HG02852 (cell line): ENCODE results near the gene RAD51B.

ENCODE experiments used
- ATAC-seq: cut with Tn5 transposase; IDR thresholded peaks from one replicate; pipeline ENCODE4 v1.9.1; 2021; ENCODE audit warnings: mild to moderate bottlenecking, moderate library complexity; ENCODE audit not compliant: unreplicated experiment

RAD51B gene

GRCh38 chr14:68228656-68229055, 409.1 kb downstream of the RAD51B start:
- ATAC-seq = no peak

- no peak for ATAC-seq
Measured at GRCh38 chr14:68229423-68230100, 410.0 kb downstream of the RAD51B start.

- no peak for ATAC-seq
Measured at GRCh38 chr14:68230202-68230949, 410.8 kb downstream of the RAD51B start.

DNA sequence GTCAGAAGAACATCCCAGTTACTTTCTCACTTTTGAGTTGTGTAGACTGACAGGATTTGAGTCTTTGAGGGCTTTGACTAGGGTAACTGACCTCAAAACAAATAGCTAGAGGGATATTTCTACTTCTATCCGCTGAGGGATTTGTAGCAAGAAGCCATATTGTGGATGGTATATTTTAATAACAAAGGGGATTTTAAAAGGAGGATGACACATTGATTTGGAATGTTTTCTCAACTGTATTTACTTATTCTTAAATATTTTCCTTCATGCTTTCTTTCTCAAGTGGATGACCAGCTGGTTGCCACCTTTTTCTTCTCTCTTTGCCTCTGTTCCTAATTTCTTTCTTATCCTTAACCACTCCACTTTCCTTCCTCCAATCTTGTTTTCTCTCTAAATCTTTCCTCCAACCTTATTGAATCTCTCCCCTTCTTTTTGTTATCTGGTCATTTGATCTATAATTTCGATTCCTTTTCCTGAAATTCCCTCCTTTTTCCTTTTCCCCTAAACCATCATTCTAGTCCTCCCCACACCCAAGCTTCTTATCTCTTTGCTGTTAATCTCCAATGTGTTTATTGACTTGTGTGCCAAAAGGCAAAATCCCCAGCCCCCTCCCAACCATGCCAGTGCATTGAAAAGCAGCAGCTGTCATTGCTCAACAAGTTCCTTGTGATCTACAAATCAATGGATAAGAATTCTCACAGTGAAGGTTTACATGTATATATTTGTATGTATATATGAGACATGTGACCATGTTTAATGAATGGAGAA, 411.6 kb downstream of the RAD51B start:
- ATAC-seq = no peak

DNA sequence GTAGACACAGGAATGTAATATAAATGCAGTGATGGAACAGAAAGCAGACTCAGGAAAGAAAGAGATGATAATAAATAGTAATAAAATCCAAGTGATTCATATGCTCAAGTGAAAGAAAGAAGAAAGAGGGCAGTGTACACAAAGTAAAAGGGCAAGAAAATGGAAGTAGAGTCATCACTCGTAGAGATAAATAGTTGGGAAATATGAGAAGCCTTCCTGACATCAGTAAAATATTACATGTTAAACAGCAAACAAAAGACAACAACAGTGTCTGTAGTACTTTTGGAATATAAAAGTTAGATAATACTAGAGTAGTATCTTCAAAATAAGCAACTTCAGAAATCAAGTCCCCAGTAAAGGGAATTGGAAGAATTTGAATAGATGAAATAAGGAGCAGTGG, 412.3 kb downstream of the RAD51B start:
- no peak for ATAC-seq

DNA sequence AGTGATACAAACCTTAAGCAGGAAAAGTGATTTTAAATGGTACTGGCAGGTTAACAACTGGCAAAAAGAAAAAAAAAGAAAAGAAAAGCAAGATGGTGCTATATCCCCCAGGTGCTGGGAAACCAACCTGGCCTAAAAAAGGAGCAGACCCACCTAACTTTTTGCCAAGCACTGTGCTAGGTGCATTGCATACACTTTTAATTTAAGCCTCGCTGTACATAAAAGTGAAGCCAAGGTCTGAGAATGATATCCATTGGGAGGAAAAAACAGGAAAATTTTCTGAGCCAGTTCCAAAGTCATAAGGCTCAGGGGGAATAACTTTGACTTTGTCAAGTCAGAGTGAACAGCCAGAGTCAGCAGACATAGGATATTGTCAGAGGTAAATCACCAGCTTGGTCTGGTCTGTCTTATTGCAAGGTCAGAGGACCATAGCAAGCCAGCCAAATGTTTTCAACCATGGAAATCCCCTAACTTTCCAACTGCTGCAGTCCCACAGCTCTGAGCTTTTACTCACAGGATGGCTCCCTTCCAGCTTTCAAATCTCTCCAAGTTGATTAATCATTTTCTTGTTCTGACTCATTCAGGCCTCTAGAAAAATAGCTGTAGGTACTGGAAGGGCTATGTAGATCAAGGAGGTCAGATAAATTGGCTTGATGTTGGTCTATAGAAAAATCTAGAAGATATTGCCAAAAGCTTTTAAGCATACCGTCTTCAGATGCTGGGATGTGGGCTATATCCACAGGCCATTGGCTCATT, 412.9 kb downstream of the RAD51B start:
- ATAC-seq = peak; percentile 94

- ATAC-seq = no peak
Measured at GRCh38 chr14:68233101-68233784, 413.7 kb downstream of the RAD51B start.

DNA sequence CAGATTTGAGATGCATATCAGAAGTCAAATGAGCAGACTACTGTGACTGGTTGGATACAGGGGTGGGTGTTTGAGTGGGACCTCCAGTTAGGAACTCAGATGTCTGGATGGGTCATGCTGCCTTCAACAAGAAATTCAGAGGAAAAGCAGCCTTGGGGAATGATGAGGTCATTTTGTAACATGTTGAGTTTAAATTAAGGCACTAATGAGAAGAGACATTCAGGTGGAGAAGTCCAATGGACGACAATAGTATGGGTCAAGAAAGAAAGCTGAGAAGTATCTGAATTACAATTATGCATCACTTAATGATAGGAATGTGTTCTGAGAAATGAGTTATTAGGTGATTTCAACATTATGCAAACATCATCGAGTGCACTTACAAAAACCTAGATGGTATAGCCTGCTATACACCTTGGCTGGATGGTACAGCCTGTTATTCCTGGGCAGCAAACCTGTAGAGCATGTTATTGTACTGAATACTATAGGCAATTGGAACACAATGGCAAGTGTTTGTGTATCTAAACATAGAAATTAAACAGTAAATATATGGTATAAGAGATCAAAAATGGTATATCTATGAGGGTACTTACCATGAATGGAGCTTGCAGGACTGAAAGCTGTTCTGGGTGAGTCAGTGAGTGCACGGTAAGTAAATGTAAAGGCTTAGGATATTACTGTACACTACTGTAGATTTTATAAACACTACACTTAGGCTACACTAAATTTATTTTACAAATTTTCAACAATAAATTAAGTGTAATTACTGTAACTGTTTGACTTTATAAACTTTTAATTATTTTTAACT, 414.7 kb downstream of the RAD51B start:
- no peak for ATAC-seq

- ATAC-seq = no peak
Measured at GRCh38 chr14:68235011-68235410, 415.4 kb downstream of the RAD51B start.

DNA sequence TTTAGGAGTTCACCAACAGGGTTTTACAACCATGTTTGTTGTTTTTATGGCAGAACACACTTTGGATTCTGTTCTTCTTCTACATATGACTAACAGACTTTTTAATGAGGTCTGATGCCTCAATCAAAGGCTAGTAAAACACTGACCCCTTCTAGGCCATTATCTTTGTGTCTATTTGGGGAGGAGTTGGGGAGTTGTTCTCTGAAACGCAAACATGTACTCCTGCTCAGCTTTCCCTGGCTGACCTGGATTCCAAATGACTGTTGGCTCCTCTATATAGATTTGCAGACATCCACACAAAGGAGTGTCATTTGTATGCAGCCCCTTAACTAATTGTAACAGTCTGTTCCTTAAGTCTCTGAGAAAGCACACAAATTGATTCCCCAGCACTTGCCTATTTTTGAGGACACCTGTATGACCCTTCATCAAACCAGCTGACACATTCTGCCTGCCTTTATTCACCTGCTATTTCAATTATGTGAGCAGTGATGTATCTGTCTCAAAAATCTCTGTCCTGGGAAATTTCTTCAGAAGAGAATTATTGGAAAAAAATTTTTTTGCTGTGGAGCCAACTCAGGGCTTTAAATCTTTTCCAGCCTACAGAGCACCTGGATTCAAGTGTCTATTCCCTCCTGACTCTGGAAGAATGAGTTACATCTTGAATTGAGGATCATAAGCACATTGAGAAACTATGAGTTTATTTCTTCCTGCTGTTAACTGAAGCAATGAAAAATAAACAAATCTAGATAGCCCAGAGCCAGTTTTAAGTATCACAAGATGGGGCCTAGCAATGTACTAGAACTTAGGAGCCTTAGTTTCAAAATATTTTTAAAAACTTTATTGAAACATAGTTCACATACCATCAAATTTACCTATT, 417.2 kb downstream of the RAD51B start:
- no peak for ATAC-seq

DNA sequence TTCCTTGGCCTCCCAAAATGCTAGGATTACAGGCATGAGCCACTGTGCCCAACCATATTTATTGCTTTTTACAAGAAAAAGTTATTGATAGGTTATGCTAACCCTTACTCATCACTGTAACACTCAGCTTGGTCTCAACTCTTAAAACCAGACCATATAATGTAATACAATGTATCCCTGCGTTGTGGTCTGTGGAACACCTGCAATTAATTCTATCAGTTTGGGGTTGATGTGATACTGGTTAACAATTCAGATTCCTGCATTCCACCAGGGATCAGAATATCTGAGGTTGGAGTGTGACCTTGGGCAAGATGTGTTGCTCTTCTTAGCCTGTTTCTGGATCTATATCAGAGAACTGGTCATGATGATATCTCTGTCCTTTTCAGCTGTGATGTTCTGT, 419.0 kb downstream of the RAD51B start:
- ATAC-seq = no peak

DNA sequence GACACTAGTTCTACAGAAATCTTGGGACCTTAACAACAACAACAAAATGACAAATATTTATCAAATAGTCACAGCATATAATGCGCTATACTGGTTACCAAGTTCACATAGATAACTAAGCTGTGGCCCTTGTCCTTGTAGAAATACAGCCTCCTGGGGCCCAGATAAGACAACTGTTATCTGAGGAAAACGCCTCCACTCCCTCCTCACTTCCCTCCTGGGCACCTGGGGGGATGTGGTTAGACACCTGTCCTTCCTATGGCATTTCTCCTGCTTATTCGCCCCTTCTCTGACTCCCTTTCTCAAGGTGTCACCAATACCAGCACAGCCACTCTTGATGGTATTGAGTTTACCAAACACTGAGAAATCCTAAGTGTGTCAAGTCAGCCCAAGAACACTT, 419.4 kb downstream of the RAD51B start:
- no peak for ATAC-seq

DNA sequence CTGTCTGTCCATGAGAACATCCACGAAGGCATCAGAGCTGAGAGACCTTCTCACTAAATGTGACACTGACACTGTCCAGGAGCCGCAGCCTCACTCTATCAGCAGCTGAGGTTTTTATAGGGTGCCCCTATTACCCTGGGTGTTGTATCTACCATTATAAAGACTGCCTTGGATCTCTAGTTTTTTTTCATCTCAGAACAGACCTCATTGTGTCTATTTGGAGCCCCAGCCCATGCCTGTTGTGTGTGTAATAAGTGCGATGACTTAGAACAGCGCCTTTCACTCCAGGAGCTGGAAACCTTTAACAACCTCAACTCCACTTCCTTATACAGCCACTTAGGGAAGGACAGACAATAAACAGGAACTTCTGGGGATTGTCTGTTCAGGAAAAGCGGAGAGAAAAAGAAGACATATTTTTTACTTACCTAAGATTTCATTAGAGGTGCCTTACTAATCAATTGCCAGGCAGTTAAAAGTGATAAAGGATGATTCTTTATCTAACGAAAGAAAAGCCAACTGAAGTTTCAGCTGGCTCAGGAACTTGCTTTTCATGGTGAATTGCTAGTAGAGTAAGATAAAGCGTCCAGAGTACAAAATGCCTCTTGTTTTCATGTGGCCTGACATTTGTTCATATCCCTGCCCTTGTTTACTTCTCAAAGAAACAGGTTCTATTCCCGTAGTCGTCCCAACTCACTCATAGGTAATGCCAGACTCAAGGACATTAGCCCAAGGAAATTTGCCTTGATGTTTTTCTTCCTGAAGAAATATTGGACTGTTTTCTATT, 420.6 kb downstream of the RAD51B start:
- no peak for ATAC-seq

- no peak for ATAC-seq
Measured at GRCh38 chr14:68241862-68242487, 422.4 kb downstream of the RAD51B start.

DNA sequence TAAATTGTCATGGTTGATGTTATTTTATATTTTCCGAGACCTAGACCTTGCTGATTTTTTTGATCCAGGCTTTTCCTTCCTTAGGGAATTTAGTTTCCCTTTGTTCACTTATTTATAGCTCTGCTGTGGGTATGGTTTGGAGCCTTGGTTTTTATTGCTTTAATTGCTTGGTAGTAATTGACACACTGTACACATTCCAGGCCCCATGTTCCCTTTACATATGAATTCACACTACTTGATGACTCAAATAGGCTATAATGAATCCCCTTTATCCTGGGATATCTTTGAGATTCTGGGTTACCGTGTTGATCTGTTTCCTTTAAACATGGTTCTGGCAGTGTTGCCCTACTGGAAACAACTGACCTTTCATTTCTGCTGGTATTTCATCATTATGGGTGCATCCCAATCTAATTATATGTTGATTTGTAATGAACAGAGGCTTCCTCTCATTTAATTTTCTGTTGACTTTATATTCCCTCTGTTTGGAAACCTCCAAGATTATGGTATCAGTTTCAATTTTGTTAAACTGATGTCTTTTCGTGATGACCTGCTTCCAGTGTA, 424.0 kb downstream of the RAD51B start:
- no peak for ATAC-seq

GRCh38 chr14:68244262-68244980, 424.8 kb downstream of the RAD51B start:
- no peak for ATAC-seq
